ENCODE data around the gene HOXC10.

HOXC10 gene

DNA sequence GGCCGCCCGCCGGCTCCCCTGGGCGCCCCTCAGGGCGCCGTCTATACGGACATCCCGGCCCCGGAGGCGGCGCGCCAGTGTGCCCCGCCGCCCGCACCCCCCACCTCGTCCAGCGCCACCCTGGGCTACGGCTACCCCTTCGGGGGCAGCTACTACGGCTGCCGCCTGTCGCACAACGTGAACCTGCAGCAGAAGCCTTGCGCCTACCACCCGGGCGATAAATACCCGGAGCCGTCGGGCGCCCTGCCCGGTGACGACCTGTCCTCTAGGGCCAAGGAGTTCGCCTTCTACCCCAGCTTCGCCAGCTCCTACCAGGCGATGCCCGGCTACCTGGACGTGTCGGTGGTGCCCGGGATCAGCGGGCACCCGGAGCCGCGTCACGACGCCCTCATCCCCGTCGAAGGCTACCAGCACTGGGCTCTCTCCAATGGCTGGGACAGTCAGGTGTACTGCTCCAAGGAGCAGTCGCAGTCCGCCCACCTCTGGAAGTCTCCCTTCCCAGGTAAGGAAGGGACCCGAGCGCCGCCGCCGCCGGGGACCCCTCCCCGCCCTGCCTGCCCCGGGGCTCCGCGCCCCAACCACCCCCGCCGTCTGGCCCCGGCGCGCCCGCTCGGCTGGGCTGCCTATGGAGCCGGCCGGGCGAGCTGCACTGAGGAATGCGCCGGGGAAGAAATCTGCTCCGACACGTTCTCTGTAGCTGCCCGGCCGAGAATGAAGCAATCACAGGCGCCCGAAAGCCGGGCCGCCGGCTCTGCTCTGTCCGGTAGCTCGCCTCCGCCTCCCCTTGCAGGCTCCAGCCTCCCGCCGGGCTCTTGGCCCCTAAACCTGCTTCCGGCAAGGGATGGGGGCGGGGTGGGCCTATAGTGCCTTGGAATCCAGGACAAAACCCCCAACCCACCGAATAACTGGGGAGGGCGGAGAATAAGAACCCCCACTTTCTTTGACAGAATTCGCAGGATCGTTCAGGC, 45.5 kb upstream of the HOXC10 start:
- no CpG with 5 or more reads among the region's 91 CpGs for WGBS (ENCODE audit: extremely low coverage, insufficient coverage, low lambda C conversion rate)
- Histone ChIP-seq H3K56ac (ENCODE audit: low read length) (no peak overlapping the region), H3K27me3 (ENCODE audit: insufficient read depth, low read length, poor library complexity) (peaks cover 89% of the 10 kb centered on the region), H3K18ac (ENCODE audit: low read length) (no peak overlapping the region), H4K8ac (ENCODE audit: low read depth, low read length) (no peak overlapping the region), H3K36me3 (ENCODE audit: control insufficient read depth, insufficient read depth, low read length) (no peaks in the 10 kb centered on the region), H3K79me1 (ENCODE audit: low read length) (no peaks in the 10 kb centered on the region), H3K4ac (ENCODE audit: low read depth, low read length) (no peak overlapping the region), H3K23ac (ENCODE audit: low read length) (no peak overlapping the region), H2BK5ac (ENCODE audit: low read length) (no peak overlapping the region), H4K5ac (ENCODE audit: low read length) (no peak overlapping the region), H3K79me2 (ENCODE audit: control insufficient read depth, insufficient read depth, low read length) (no peaks in the 10 kb centered on the region), H3K4me1 (ENCODE audit: control insufficient read depth, low read depth, low read length) (no peaks in the 10 kb centered on the region), H2BK120ac (ENCODE audit: low read depth, low read length) (no peak overlapping the region), H3K9ac (ENCODE audit: low read length) (no peak overlapping the region), H2AK5ac (ENCODE audit: low read length) (no peak overlapping the region), H3K27ac (ENCODE audit: low read depth, low read length) (no peak overlapping the region), H3K4me2 (ENCODE audit: low read length) (no peak overlapping the region), H2BK15ac (replicated peaks; ENCODE audit: low read depth) (no peak overlapping the region), H3K4me3 (ENCODE audit: low read length) (no peak overlapping the region)
- peak; percentile 71 for DNase-seq

GRCh38 chr12:53940443-53941014, 44.4 kb upstream of the HOXC10 start:
- Histone ChIP-seq H3K4me3 (ENCODE audit: low read length) (no peak overlapping the region), H3K18ac (ENCODE audit: low read length) (no peak overlapping the region), H3K4ac (ENCODE audit: low read depth, low read length) (no peak overlapping the region), H3K27me3 (ENCODE audit: insufficient read depth, low read length, poor library complexity) (peaks cover 89% of the 10 kb centered on the region), H4K8ac (ENCODE audit: low read depth, low read length) (no peak overlapping the region), H3K4me2 (ENCODE audit: low read length) (no peak overlapping the region), H3K36me3 (ENCODE audit: control insufficient read depth, insufficient read depth, low read length) (no peaks in the 10 kb centered on the region), H4K5ac (ENCODE audit: low read length) (no peak overlapping the region), H3K79me1 (ENCODE audit: low read length) (no peaks in the 10 kb centered on the region), H3K4me1 (ENCODE audit: control insufficient read depth, low read depth, low read length) (no peaks in the 10 kb centered on the region), H3K56ac (ENCODE audit: low read length) (no peak overlapping the region), H2BK5ac (ENCODE audit: low read length) (no peak overlapping the region), H2AK5ac (ENCODE audit: low read length) (no peak overlapping the region), H2BK120ac (ENCODE audit: low read depth, low read length) (no peak overlapping the region), H3K27ac (ENCODE audit: low read depth, low read length) (no peak overlapping the region), H2BK15ac (replicated peaks; ENCODE audit: low read depth) (no peak overlapping the region), H3K79me2 (ENCODE audit: control insufficient read depth, insufficient read depth, low read length) (no peaks in the 10 kb centered on the region), H3K23ac (ENCODE audit: low read length) (no peak overlapping the region), H3K9ac (ENCODE audit: low read length) (no peak overlapping the region)
- no peak for DNase-seq
- WGBS (ENCODE audit: extremely low coverage, insufficient coverage, low lambda C conversion rate), result no CpG with 5 or more reads among the region's 9 CpGs

DNA sequence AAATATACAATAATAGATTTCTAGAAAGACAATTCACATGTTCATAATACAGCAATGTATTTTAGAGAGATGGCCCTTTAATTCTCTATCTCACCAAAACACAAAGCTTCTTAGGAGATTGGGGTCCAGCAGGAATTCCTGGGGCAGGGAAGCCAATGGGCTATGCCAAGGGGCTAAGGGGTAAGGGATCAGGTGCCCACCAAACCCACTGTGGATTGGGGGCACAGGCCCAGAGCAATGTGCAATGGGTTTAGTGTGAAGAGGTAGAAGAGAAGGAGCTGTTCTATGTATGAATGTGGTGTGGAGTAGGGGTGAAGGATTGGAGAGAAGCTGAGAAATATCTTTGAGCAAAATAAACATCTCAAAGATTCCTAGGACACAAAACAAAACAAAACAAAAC, 43.8 kb upstream of the HOXC10 start:
- no peak overlapping the region for H3K27ac ChIP-seq (ENCODE audit: low read depth, low read length)
- H3K4me3 ChIP-seq (ENCODE audit: low read length), result no peak overlapping the region
- H3K4me2 ChIP-seq (ENCODE audit: low read length), result no peak overlapping the region
- H3K4me1 ChIP-seq (ENCODE audit: control insufficient read depth, low read depth, low read length), result no peaks in the 10 kb centered on the region
- H3K9ac ChIP-seq (ENCODE audit: low read length), result no peak overlapping the region
- H3K4ac ChIP-seq (ENCODE audit: low read depth, low read length), result no peak overlapping the region
- no peak overlapping the region for H4K8ac ChIP-seq (ENCODE audit: low read depth, low read length)
- H3K79me2 ChIP-seq (ENCODE audit: control insufficient read depth, insufficient read depth, low read length), result no peaks in the 10 kb centered on the region
- no peak overlapping the region for H3K23ac ChIP-seq (ENCODE audit: low read length)
- no peak overlapping the region for H4K5ac ChIP-seq (ENCODE audit: low read length)
- peaks cover 89% of the 10 kb centered on the region for H3K27me3 ChIP-seq (ENCODE audit: insufficient read depth, low read length, poor library complexity)
- no peaks in the 10 kb centered on the region for H3K79me1 ChIP-seq (ENCODE audit: low read length)
- H2BK15ac ChIP-seq (replicated peaks; ENCODE audit: low read depth), result no peak overlapping the region
- H2BK5ac ChIP-seq (ENCODE audit: low read length), result no peak overlapping the region
- no peaks in the 10 kb centered on the region for H3K36me3 ChIP-seq (ENCODE audit: control insufficient read depth, insufficient read depth, low read length)
- no peak overlapping the region for H2BK120ac ChIP-seq (ENCODE audit: low read depth, low read length)
- H3K18ac ChIP-seq (ENCODE audit: low read length), result no peak overlapping the region
- H2AK5ac ChIP-seq (ENCODE audit: low read length), result no peak overlapping the region
- H3K56ac ChIP-seq (ENCODE audit: low read length), result no peak overlapping the region
- no peak for DNase-seq

- Histone ChIP-seq H3K36me3 (ENCODE audit: control insufficient read depth, insufficient read depth, low read length) (no peaks in the 10 kb centered on the region), H3K27ac (ENCODE audit: low read depth, low read length) (no peak overlapping the region), H3K23ac (ENCODE audit: low read length) (no peak overlapping the region), H3K4ac (ENCODE audit: low read depth, low read length) (no peak overlapping the region), H3K18ac (ENCODE audit: low read length) (no peak overlapping the region), H3K9ac (ENCODE audit: low read length) (no peak overlapping the region), H4K5ac (ENCODE audit: low read length) (no peak overlapping the region), H4K8ac (ENCODE audit: low read depth, low read length) (no peak overlapping the region), H3K4me1 (ENCODE audit: control insufficient read depth, low read depth, low read length) (no peaks in the 10 kb centered on the region), H3K4me3 (ENCODE audit: low read length) (no peak overlapping the region), H2BK5ac (ENCODE audit: low read length) (no peak overlapping the region), H3K27me3 (ENCODE audit: insufficient read depth, low read length, poor library complexity) (peaks cover 87% of the 10 kb centered on the region), H3K56ac (ENCODE audit: low read length) (no peak overlapping the region), H2BK15ac (replicated peaks; ENCODE audit: low read depth) (no peak overlapping the region), H2AK5ac (ENCODE audit: low read length) (no peak overlapping the region), H3K79me2 (ENCODE audit: control insufficient read depth, insufficient read depth, low read length) (no peaks in the 10 kb centered on the region), H3K4me2 (ENCODE audit: low read length) (no peak overlapping the region), H2BK120ac (ENCODE audit: low read depth, low read length) (no peak overlapping the region), H3K79me1 (ENCODE audit: low read length) (no peaks in the 10 kb centered on the region)
- no CpG with 5 or more reads among the region's 5 CpGs for WGBS (ENCODE audit: extremely low coverage, insufficient coverage, low lambda C conversion rate)
- no peak for DNase-seq
Measured at GRCh38 chr12:53941750-53942149, 43.2 kb upstream of the HOXC10 start.

- H3K56ac ChIP-seq (ENCODE audit: low read length), result no peak overlapping the region
- no peak overlapping the region for H2AK5ac ChIP-seq (ENCODE audit: low read length)
- H3K4me3 ChIP-seq (ENCODE audit: low read length), result no peak overlapping the region
- no peak overlapping the region for H3K4me2 ChIP-seq (ENCODE audit: low read length)
- no CpG with 5 or more reads among the region's 2 CpGs for WGBS (ENCODE audit: extremely low coverage, insufficient coverage, low lambda C conversion rate)
- no peak overlapping the region for H3K27ac ChIP-seq (ENCODE audit: low read depth, low read length)
- peaks cover 86% of the 10 kb centered on the region for H3K27me3 ChIP-seq (ENCODE audit: insufficient read depth, low read length, poor library complexity)
- H2BK120ac ChIP-seq (ENCODE audit: low read depth, low read length), result no peak overlapping the region
- no peak overlapping the region for H3K23ac ChIP-seq (ENCODE audit: low read length)
- H2BK5ac ChIP-seq (ENCODE audit: low read length), result no peak overlapping the region
- DNase-seq, result no peak
- H4K5ac ChIP-seq (ENCODE audit: low read length), result no peak overlapping the region
- no peaks in the 10 kb centered on the region for H3K36me3 ChIP-seq (ENCODE audit: control insufficient read depth, insufficient read depth, low read length)
- H3K18ac ChIP-seq (ENCODE audit: low read length), result no peak overlapping the region
- no peaks in the 10 kb centered on the region for H3K79me1 ChIP-seq (ENCODE audit: low read length)
- H3K79me2 ChIP-seq (ENCODE audit: control insufficient read depth, insufficient read depth, low read length), result no peaks in the 10 kb centered on the region
- no peaks in the 10 kb centered on the region for H3K4me1 ChIP-seq (ENCODE audit: control insufficient read depth, low read depth, low read length)
- no peak overlapping the region for H3K4ac ChIP-seq (ENCODE audit: low read depth, low read length)
- no peak overlapping the region for H4K8ac ChIP-seq (ENCODE audit: low read depth, low read length)
- no peak overlapping the region for H3K9ac ChIP-seq (ENCODE audit: low read length)
- no peak overlapping the region for H2BK15ac ChIP-seq (replicated peaks; ENCODE audit: low read depth)
Measured at GRCh38 chr12:53942467-53942997, 42.4 kb upstream of the HOXC10 start.
